HFF-Myc (cell line): ENCODE measurements around the gene PRPF39.

Experiments used
- DNase-seq: peaks from one replicate; pipeline ENCODE4 v3.0.0-alpha.2; 2011; ENCODE audit warnings: low read depth; ENCODE audit errors: extremely low read depth
- H3K4me3 ChIP-seq: replicated peaks from 2 replicates; pipeline ENCODE4 v1.5.1; 2011; ENCODE audit warnings: low read depth, mild to moderate bottlenecking, control low read depth, low read length
- TF ChIP-seq, protein P1 (sequence below): IDR thresholded peaks from 2 replicates; pipeline ENCODE4 v1.5.1; 2012; ENCODE audit warnings: mild to moderate bottlenecking, low read depth, low read length, control low read depth; ENCODE audit errors: missing control alignments

Gene PRPF39

DNA sequence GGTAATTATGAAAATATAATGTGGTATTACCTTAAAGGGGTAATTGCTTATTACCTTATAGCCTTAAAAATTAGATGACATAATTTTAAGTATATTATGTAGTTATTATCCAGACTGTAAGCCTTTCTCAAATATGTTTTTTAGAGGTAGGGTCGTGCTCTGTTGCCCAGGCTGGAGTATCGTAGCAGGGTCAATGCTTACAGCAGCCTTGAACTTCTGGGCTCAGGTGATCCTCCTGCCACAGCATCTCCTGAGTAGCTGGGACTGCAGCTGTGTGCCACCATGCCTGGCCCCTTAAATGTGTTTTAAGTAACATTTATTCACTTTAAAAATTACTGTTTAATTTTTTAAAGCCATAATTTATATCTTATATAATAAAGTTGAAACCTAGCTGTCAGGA is 10.4 kb downstream of the PRPF39 start:
- TF ChIP-seq, protein P1, sequence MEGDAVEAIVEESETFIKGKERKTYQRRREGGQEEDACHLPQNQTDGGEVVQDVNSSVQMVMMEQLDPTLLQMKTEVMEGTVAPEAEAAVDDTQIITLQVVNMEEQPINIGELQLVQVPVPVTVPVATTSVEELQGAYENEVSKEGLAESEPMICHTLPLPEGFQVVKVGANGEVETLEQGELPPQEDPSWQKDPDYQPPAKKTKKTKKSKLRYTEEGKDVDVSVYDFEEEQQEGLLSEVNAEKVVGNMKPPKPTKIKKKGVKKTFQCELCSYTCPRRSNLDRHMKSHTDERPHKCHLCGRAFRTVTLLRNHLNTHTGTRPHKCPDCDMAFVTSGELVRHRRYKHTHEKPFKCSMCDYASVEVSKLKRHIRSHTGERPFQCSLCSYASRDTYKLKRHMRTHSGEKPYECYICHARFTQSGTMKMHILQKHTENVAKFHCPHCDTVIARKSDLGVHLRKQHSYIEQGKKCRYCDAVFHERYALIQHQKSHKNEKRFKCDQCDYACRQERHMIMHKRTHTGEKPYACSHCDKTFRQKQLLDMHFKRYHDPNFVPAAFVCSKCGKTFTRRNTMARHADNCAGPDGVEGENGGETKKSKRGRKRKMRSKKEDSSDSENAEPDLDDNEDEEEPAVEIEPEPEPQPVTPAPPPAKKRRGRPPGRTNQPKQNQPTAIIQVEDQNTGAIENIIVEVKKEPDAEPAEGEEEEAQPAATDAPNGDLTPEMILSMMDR: no peak
- no peak for DNase-seq
- no peak overlapping the region for H3K4me3 ChIP-seq

GRCh38 chr14:45095143-45095542 is 11.2 kb downstream of the PRPF39 start:
- no peak for DNase-seq

GRCh38 chr14:45096218-45096617 is 12.3 kb downstream of the PRPF39 start:
- DNase-seq: no peak
- H3K4me3 ChIP-seq: no peak overlapping the region
- TF ChIP-seq, protein P1: no peak

More at GRCh38 chr14:45095143-45095542, 11.2 kb downstream of the PRPF39 start:
- TF ChIP-seq, protein P1: no peak
- H3K4me3 ChIP-seq: no peak overlapping the region

DNA sequence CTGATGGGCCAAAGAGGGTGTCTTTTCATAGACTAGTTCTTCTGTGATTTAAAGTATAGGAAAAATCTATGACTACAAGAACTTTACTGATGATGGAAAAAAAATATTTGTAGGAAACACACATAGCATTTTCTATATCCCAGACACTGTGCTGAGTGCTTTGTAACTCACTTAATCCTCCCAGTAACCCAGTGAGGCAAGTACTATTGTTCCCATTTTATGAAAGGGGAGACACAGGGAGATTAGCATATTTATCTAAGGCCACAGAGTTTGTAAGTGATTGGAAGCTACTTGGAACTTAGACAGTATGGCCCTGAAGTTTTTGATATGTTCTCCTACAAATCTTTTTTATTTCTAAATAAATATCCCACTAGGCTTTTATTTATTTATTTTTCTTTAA is 19.9 kb downstream of the PRPF39 start:
- TF ChIP-seq, protein P1: no peak
- no peak for DNase-seq
- no peak overlapping the region for H3K4me3 ChIP-seq

DNA sequence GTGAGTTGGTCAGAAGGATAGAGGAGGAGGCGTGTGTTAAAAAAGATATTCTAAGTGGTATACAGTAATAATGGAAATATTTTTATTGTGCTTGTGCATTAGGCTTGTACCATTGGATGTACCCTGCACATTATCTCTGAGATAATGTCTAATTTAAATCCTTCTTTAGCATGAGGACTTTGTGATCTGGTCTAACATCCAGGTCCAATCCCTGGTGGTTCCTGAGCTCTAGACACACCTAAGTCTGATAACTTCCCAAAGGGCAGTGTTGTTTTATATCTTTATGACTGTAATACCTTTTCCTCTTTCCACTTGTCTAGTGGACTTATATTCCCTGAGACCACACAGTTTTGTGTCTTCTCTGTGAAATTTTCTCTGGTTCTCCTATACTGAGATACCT is 20.6 kb downstream of the PRPF39 start:
- H3K4me3 ChIP-seq: no peak overlapping the region
- no peak for DNase-seq
- TF ChIP-seq, protein P1: no peak

GRCh38 chr14:45112896-45113781 is 29.2 kb downstream of the PRPF39 start:
- H3K4me3 ChIP-seq: no peak overlapping the region
- DNase-seq: no peak
- TF ChIP-seq, protein P1: no peak
